ENCODE measurements around the gene SSR4.

Gene SSR4

DNA sequence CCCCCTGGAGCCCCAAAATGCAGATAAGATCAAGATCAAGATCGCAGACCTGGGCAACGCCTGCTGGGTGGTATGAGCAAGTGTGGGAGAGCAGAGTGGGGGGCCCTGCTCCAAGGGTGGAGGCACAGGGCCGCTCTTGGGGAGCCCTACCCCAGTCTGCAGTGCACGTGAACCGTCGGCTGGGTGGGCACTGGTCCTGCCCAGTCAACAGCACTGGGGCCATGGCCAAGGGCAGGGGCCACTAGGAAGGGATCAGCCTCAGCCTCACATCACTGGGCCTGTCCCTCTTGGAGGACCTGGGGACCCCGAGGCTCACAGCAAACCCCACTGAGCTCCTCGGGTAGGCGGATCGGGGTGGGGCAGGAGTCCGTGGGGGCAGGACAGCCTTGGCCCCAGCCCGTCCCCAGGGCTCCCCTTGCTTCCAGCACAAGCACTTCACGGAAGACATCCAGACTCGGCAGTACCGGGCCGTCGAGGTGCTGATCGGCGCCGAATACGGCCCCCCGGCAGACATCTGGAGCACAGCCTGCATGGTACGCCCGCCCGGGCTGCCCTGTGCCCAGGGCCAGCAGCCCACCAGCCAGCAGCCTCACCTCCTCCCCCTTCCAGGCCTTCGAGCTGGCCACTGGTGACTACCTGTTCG, 10.0 kb upstream of the SSR4 start:
- H3K27ac ChIP-seq (replicated peaks): no peak overlapping the region
- no peak overlapping the region for H3K4me3 ChIP-seq (replicated peaks; ENCODE audit: insufficient read depth, low read length)
- no peak for DNase-seq (ENCODE audit: low read depth in 1 of 2, low spot score in 1 of 2)
- H3K27me3 ChIP-seq (ENCODE audit: insufficient read depth, poor library complexity, severe bottlenecking): no peaks in the 10 kb centered on the region
- TF ChIP-seq SPI1 (IDR thresholded peaks at IDR 0.05; ENCODE audit: borderline replicate concordance, low read depth) (no peak), GABPA (IDR thresholded peaks at IDR 0.05; ENCODE audit: low read depth) (no peak), POLR2AphosphoS5 (IDR thresholded peaks at IDR 0.05; ENCODE audit: low read depth) (no peak)

DNA sequence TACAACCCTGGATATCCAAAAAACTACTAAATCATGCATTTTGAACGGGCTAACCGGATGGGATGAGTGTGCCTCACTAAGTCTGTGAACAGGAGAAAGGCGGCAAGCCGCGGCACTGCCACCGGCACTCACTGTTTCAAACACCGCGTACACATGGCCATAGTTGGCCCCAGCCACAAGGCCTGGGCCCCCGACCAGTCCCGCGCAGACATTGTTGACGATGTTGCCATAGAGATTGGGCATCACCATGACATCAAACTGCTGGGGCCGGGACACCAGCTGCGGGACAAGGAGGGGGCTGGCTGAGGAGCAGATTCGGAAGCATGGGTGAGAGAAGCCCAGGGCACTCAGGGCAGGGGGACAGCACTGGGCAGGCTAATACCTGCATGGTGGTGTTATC, 7.8 kb upstream of the SSR4 start:
- Histone ChIP-seq H3K27ac (replicated peaks) (no peak overlapping the region), H3K4me3 (replicated peaks; ENCODE audit: insufficient read depth, low read length) (no peak overlapping the region), H3K27me3 (ENCODE audit: insufficient read depth, poor library complexity, severe bottlenecking) (no peaks in the 10 kb centered on the region)
- DNase-seq (ENCODE audit: low read depth in 1 of 2, low spot score in 1 of 2): no peak
- TF ChIP-seq POLR2AphosphoS5 (IDR thresholded peaks at IDR 0.05; ENCODE audit: low read depth) (no peak), GABPA (IDR thresholded peaks at IDR 0.05; ENCODE audit: low read depth) (no peak), SPI1 (IDR thresholded peaks at IDR 0.05; ENCODE audit: borderline replicate concordance, low read depth) (no peak)
- TF ChIP-seq, protein P1, sequence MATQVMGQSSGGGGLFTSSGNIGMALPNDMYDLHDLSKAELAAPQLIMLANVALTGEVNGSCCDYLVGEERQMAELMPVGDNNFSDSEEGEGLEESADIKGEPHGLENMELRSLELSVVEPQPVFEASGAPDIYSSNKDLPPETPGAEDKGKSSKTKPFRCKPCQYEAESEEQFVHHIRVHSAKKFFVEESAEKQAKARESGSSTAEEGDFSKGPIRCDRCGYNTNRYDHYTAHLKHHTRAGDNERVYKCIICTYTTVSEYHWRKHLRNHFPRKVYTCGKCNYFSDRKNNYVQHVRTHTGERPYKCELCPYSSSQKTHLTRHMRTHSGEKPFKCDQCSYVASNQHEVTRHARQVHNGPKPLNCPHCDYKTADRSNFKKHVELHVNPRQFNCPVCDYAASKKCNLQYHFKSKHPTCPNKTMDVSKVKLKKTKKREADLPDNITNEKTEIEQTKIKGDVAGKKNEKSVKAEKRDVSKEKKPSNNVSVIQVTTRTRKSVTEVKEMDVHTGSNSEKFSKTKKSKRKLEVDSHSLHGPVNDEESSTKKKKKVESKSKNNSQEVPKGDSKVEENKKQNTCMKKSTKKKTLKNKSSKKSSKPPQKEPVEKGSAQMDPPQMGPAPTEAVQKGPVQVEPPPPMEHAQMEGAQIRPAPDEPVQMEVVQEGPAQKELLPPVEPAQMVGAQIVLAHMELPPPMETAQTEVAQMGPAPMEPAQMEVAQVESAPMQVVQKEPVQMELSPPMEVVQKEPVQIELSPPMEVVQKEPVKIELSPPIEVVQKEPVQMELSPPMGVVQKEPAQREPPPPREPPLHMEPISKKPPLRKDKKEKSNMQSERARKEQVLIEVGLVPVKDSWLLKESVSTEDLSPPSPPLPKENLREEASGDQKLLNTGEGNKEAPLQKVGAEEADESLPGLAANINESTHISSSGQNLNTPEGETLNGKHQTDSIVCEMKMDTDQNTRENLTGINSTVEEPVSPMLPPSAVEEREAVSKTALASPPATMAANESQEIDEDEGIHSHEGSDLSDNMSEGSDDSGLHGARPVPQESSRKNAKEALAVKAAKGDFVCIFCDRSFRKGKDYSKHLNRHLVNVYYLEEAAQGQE (IDR thresholded peaks at IDR 0.05; ENCODE audit: insufficient replicate concordance, low read depth): no peak
- TF ChIP-seq, protein P2, sequence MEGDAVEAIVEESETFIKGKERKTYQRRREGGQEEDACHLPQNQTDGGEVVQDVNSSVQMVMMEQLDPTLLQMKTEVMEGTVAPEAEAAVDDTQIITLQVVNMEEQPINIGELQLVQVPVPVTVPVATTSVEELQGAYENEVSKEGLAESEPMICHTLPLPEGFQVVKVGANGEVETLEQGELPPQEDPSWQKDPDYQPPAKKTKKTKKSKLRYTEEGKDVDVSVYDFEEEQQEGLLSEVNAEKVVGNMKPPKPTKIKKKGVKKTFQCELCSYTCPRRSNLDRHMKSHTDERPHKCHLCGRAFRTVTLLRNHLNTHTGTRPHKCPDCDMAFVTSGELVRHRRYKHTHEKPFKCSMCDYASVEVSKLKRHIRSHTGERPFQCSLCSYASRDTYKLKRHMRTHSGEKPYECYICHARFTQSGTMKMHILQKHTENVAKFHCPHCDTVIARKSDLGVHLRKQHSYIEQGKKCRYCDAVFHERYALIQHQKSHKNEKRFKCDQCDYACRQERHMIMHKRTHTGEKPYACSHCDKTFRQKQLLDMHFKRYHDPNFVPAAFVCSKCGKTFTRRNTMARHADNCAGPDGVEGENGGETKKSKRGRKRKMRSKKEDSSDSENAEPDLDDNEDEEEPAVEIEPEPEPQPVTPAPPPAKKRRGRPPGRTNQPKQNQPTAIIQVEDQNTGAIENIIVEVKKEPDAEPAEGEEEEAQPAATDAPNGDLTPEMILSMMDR (IDR thresholded peaks at IDR 0.05; ENCODE audit: insufficient read depth, low read length): no peak

DNA sequence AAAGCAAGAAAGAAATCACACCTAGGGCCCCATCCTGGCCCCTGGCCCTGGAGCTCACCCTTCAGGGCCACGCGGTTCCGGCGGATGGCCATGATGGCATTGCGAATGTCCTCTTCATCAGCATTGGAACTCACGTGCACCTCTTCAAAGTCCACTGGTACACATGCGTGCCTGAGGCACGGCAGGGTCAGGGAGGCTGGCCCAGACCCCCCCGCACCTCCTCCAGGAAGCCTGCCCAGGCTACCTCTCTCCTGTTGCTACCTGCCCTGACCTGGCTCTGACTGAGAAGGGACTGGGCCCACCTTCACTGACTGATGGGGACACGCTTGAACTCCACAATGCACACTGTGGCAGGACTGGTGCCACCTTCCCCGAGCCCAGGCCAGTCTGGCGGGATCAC, 4.8 kb upstream of the SSR4 start:
- H3K27ac ChIP-seq (replicated peaks): no peak overlapping the region
- no peak for TF ChIP-seq POLR2AphosphoS5 (IDR thresholded peaks at IDR 0.05; ENCODE audit: low read depth)
- TF ChIP-seq, protein P1 (IDR thresholded peaks at IDR 0.05; ENCODE audit: insufficient replicate concordance, low read depth): no peak
- no peak for TF ChIP-seq GABPA (IDR thresholded peaks at IDR 0.05; ENCODE audit: low read depth)
- TF ChIP-seq, protein P2 (IDR thresholded peaks at IDR 0.05; ENCODE audit: insufficient read depth, low read length): no peak
- no peak for TF ChIP-seq SPI1 (IDR thresholded peaks at IDR 0.05; ENCODE audit: borderline replicate concordance, low read depth)

DNA sequence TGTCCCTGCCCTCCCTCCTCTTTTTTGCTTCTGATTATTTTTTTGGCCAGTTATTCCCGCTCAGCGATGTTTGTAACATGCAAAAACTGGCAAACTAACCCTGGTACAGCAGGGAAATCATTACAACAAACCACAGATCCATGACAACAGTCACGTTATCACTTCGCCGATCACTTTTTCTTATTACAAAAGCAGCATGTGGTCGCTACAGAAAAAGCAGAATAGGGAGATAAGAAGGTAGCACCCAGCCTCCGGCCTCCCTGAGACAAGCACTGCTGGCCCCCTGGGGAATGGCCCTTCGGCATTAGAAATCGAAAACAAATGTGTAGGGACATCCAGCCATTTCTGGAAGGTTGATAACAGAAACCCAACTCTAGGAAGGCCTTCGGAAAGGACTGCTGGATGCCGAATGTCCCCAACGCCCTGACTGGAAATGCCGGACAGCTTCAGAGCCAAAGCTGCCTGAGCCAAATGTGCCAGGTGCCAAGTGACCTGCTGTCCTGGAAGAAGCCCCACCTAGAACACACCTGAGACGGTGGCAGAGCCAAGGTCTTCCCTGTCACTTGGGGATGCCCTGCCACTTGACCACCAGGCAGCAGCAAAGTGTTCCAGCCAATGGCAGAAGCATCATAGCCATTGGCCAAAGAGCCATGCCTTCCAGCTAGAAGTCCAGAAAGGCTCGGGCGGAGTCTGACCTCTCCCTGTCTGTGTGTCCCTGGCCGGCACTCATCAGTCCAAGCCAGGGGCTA, 3.2 kb upstream of the SSR4 start:
- H3K4me3 ChIP-seq (replicated peaks; ENCODE audit: insufficient read depth, low read length): no peak overlapping the region
- no peaks in the 10 kb centered on the region for H3K27me3 ChIP-seq (ENCODE audit: insufficient read depth, poor library complexity, severe bottlenecking)
- DNase-seq (ENCODE audit: low read depth in 1 of 2, low spot score in 1 of 2): no peak
- TF ChIP-seq, protein P2 (IDR thresholded peaks at IDR 0.05; ENCODE audit: insufficient read depth, low read length): no peak
- TF ChIP-seq POLR2AphosphoS5 (IDR thresholded peaks at IDR 0.05; ENCODE audit: low read depth) (no peak), GABPA (IDR thresholded peaks at IDR 0.05; ENCODE audit: low read depth) (no peak), SPI1 (IDR thresholded peaks at IDR 0.05; ENCODE audit: borderline replicate concordance, low read depth) (no peak)
- TF ChIP-seq, protein P1 (IDR thresholded peaks at IDR 0.05; ENCODE audit: insufficient replicate concordance, low read depth): no peak
- H3K27ac ChIP-seq (replicated peaks): no peak overlapping the region

More for the DNA sequence above, 4.8 kb upstream of the SSR4 start:
- Histone ChIP-seq H3K4me3 (replicated peaks; ENCODE audit: insufficient read depth, low read length) (no peak overlapping the region), H3K27me3 (ENCODE audit: insufficient read depth, poor library complexity, severe bottlenecking) (no peaks in the 10 kb centered on the region)
- DNase-seq (ENCODE audit: low read depth in 1 of 2, low spot score in 1 of 2): no peak
